Osteocyte (in vitro differentiated cells): ENCODE data around the gene DHX16. TPM values are rescaled to one million over a fixed set of nuclear protein-coding genes. Genes with fewer than 3 reads are reported as not detected.
"Not testable (repeated sequence)": the region's sequence is repeated elsewhere in the genome, so short reads cannot be mapped to it uniquely, and the experiment has no call there.

Experiments used
- DNase-seq: peaks from one replicate; pipeline ENCODE4 v3.0.0; 2021; ENCODE audit warnings: mixed read lengths; ENCODE audit not compliant: unreplicated experiment; ENCODE audit errors: extremely low spot score
- H3K27ac Mint-ChIP-seq: one replicate; pipeline ENCODE4 v1.8.0; 2021; ENCODE audit warnings: mild to moderate bottlenecking, mixed read lengths; ENCODE audit not compliant: unreplicated experiment
- H3K27me3 Mint-ChIP-seq: one replicate; pipeline ENCODE4 v1.8.0; 2021; ENCODE audit warnings: mixed read lengths; ENCODE audit not compliant: unreplicated experiment
- H3K36me3 Mint-ChIP-seq: one replicate; pipeline ENCODE4 v1.8.0; 2021; ENCODE audit warnings: mixed read lengths; ENCODE audit not compliant: unreplicated experiment
- H3K4me1 Mint-ChIP-seq: one replicate; pipeline ENCODE4 v1.8.0; 2021; ENCODE audit warnings: mixed read lengths; ENCODE audit not compliant: unreplicated experiment
- H3K4me3 Mint-ChIP-seq: one replicate; pipeline ENCODE4 v1.8.0; 2021; ENCODE audit warnings: mild to moderate bottlenecking, moderate library complexity, mixed read lengths; ENCODE audit not compliant: unreplicated experiment
- H3K9me3 Mint-ChIP-seq: one replicate; pipeline ENCODE4 v1.8.0; 2021; ENCODE audit warnings: mixed read lengths; ENCODE audit not compliant: unreplicated experiment
- total RNA-seq: library from RNA; stranded (reverse); gene quantifications from 2 replicates; pipeline ENCODE4 v1.2.1, GENCODE V29; 2021
- TF ChIP-seq, protein P1 (sequence below): fragments of 200-600 bp; sonication (generic); IDR thresholded peaks from 2 replicates; pipeline ENCODE4 v1.5.0; 2021; ENCODE audit warnings: antibody characterized with exemption, mild to moderate bottlenecking, moderate library complexity

The DHX16 gene
- total RNA-seq, 1 donor from 2014 or later = 28.7 TPM

- Mint-ChIP-seq H3K4me3 (peak overlapping the region; percentile 96), H3K36me3 (peaks cover 39% of the 10 kb centered on the region), H3K9me3 (no peaks in the 10 kb centered on the region), H3K4me1 (peaks cover 54% of the 10 kb centered on the region), H3K27me3 (no peaks in the 10 kb centered on the region), H3K27ac (peak overlapping the region; percentile 96)
- DNase-seq = no peak
- TF ChIP-seq, protein P1, sequence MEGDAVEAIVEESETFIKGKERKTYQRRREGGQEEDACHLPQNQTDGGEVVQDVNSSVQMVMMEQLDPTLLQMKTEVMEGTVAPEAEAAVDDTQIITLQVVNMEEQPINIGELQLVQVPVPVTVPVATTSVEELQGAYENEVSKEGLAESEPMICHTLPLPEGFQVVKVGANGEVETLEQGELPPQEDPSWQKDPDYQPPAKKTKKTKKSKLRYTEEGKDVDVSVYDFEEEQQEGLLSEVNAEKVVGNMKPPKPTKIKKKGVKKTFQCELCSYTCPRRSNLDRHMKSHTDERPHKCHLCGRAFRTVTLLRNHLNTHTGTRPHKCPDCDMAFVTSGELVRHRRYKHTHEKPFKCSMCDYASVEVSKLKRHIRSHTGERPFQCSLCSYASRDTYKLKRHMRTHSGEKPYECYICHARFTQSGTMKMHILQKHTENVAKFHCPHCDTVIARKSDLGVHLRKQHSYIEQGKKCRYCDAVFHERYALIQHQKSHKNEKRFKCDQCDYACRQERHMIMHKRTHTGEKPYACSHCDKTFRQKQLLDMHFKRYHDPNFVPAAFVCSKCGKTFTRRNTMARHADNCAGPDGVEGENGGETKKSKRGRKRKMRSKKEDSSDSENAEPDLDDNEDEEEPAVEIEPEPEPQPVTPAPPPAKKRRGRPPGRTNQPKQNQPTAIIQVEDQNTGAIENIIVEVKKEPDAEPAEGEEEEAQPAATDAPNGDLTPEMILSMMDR = no peak
Measured at GRCh38 chr6:30719356-30719755, 46.5 kb upstream of the DHX16 start.

GRCh38 chr6:30717845-30718720, 45.3 kb upstream of the DHX16 start:
- Mint-ChIP-seq H3K27ac (peak overlapping the region; percentile 98), H3K36me3 (peaks cover 36% of the 10 kb centered on the region), H3K4me3 (peak overlapping the region; percentile 96), H3K4me1 (peaks cover 41% of the 10 kb centered on the region)
- DNase-seq, H3K27me3 Mint-ChIP-seq, H3K9me3 Mint-ChIP-seq: not testable (repeated sequence)

DNA sequence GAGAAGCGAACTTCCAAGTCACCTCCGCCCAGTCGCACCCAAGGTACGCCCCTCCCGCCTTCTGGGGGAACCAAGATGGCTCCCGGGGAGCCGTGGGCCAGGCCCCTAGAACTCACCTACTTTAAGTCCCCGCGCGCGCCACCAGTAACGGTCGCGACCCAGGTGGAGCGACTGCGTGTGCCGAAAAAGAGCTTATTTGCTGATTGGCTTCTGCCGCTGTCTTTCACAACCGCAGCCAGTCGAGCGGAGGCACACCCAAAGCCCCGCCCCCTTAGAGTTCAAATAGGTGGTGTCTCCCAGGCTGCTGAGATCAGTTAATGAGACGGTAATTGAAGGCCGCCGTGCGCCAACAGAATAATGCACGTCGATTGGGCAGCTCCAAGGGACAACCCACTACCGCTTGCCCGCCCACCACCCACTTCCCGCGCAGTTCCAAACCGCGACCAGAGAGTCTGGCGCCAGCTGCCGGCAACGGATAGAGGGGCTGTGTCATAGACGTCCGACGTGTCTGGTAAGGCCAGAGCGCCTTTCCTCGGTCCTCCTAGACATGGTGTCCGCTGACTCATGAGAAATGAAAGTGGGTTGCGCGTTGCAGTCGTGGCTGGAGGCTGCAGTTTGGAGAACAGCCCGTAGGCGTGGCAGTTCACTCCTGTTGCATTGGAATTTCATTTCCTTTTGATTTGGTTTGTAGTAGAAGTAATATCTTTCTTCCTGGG, 44.5 kb upstream of the DHX16 start, which contains the start of gene MDC1:
TSS of gene MDC1 (minus strand) at position 153 of the 716 bp plus-strand sequence. CDS start 2,106 bp downstream, outside the sequence.
- Mint-ChIP-seq H3K4me3 (peak within 1 kb of the TSS; percentile 96), H3K9me3 (no peaks in the 10 kb centered on the region), H3K27ac (peak within 1 kb of the TSS; percentile 99), H3K27me3 (no peaks in the 10 kb centered on the region), H3K4me1 (peaks cover 35% of the 10 kb centered on the region), H3K36me3 (peaks cover 37% of the 10 kb centered on the region)
- DNase-seq = peak; percentile 100
- TF ChIP-seq, protein P1 = peak; percentile 41

- peaks cover 33% of the 10 kb centered on the region for H3K4me1 Mint-ChIP-seq
- peaks cover 37% of the 10 kb centered on the region for H3K36me3 Mint-ChIP-seq
- H3K4me3 Mint-ChIP-seq = peak overlapping the region; percentile 96
- no peaks in the 10 kb centered on the region for H3K9me3 Mint-ChIP-seq
- no peak for DNase-seq
- no peaks in the 10 kb centered on the region for H3K27me3 Mint-ChIP-seq
- TF ChIP-seq, protein P1 = no peak
- H3K27ac Mint-ChIP-seq = peak overlapping the region; percentile 99
Measured at GRCh38 chr6:30716879-30717128, 44.0 kb upstream of the DHX16 start.

- peaks cover 26% of the 10 kb centered on the region for H3K4me1 Mint-ChIP-seq
- no peak overlapping the region for H3K27ac Mint-ChIP-seq
- no peak overlapping the region for H3K4me3 Mint-ChIP-seq
- peaks cover 34% of the 10 kb centered on the region for H3K36me3 Mint-ChIP-seq
- no peaks in the 10 kb centered on the region for H3K27me3 Mint-ChIP-seq
- TF ChIP-seq, protein P1 = no peak
- DNase-seq = no peak
- no peaks in the 10 kb centered on the region for H3K9me3 Mint-ChIP-seq
Measured at GRCh38 chr6:30714263-30714662, 41.5 kb upstream of the DHX16 start.
